Activated T-cell treated with anti-CD3 and anti-CD28 coated beads, Interleukin-2, amount 50 U/mL, for 1 hour (primary cell): ENCODE measurements around the gene ISCU.
"Not testable (repeated sequence)": the region's sequence is repeated elsewhere in the genome, so short reads cannot be mapped to it uniquely, and the experiment has no call there.

Experiments used
- DNase-seq: peaks from one replicate; pipeline ENCODE4 v3.0.0-alpha.2; 2020

Gene ISCU

GRCh38 chr12:108571609-108572165, 9.3 kb downstream of the ISCU start:
- no peak for DNase-seq

DNA sequence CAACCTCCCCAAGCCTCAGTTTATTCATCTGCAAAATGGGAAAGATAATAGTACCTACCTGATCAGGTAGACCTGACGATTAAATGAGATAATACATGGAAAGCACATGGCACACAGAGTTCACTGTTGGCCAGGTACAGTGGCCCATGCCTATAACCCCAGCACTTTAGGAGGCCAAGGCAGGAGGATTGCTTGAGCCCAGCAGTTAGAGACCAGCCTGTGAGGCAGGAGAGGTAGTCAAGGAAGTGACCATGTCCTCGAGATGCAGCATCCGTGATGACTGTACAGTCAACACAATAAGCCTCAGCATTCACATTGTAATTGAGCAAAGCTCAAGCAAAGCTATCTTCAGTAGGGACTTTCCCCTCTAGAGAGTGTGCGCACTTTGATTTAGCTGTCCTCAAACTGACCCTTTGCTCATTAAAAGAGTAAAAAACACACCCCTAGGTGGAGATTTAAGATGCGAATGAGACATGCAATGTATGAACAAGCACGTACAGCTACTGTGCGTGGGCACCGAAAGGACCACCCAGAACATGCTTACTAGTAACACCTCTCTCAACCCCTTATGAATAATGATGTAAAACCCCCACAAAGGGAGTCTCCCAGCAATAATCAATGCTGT, 9.9 kb downstream of the ISCU start:
- DNase-seq = no peak

DNA sequence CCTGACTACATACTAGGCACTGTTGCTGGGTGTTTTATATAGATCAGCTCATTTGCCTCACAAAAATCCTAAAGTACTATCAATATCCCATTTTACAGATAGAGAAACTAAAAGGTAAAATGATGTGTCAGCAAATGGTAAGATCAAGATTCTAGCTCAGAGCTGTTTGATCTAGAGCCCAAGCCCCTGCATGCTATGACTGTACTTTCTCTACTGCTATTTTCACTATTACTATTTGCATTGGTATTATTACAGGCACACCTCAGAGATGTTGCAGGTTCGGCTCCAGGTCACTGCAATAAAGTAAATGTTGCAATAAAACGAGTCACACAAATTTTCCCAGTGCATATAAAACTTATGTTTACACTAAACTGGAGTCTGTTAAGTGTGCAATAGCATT, 10.9 kb downstream of the ISCU start:
- no peak for DNase-seq

- DNase-seq = not testable (repeated sequence)
Observed at GRCh38 chr12:108574276-108574675, 11.9 kb downstream of the ISCU start.

DNA sequence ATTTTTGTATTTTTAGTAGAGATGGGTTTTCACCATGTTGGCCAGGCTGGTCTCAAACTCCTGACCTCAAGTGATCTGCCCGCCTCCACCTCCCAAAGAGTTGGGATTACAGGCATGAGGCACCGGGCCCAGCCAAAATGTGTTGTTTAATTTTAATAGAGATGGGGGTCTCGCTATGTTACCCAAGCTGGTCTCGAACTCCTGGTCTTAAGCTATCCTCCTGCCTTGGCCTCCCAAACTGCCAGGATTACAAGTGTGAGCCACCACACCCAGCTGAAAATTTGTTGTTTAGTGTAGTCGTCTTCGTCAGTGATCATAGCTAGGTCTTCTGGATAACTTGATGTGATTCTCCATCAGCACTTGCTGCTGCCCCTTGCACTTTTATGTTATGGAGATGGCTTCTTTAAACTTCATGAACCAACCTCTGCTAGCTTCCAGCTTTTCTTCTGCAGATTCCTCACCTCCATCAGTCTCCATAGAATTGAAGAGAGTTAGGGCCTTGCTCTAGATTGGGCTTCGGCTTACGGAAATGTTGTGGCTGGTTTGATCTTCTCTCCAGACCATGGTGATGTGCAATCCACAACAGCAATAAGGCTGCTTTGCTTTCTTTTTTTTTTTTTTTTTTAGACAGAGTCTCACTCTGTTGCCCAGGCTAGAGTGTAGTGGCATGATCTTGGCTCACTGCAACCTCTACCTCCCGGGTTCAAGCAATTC, 13.0 kb downstream of the ISCU start:
- no peak for DNase-seq

DNA sequence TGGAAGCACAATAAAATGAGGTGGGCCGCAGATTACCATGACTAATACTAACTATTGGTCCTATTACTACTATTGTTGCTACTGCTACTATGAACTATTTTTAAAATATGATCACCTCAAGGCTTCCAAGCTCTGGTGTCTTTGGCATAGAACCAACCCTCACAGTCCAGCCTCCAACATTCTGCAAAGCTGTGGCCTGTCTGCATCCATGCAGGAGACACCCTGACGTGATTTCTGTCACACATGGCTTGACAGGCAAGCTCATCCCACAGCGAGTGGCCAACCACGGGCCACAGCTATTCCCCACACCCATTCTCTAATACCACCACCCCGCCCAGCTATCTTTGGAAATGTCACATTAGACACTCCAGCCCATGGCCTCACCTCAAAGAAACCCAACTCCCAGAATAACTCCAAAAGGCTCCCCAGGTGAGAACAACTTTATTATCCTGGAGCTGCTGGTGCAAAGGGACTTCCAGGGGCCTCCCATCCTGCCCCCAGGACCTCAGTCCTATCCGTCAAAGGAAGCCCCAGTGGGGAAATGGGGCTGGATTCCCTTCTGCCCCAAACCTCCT, 14.4 kb downstream of the ISCU start:
- no peak for DNase-seq

- no peak for DNase-seq
Observed at GRCh38 chr12:108577458-108577857, 15.1 kb downstream of the ISCU start.

DNA sequence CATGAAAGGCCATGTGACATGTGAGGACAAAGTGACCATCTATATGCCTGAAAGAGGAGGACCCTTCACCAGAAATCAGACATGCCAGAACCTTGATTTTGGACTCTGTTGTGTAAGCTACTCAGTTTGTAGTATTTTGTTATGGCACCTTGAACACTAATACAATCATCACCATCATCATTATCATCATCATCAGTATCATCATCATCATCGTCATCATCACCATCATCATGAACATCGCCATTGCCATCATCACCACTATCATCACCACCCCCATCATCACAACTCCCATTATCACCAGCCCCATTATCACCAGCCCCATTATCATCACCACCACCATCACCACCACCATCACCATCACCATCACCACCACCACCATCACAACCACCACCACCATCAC, 15.9 kb downstream of the ISCU start:
- DNase-seq = no peak

GRCh38 chr12:108578813-108579212, 16.4 kb downstream of the ISCU start:
- DNase-seq = no peak

DNA sequence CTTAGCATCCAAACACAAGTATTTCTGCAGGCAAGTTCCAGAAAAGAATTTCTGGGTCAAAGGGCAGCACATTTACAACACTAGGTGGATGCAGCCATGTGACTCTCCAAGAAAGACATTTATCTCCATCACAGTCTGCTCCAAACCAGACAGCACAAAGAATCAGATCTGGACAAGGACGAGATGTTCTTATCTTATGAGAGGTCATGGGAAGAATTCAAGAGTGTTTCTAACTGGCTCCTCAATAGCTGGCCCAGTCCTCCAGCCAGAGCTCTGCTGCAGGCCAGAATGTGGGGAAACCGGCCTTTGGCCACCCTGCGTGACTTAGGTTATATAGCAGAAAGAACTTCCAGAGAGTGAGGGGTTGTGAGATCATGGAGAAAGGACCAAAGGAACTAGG, 18.1 kb downstream of the ISCU start:
- no peak for DNase-seq

DNA sequence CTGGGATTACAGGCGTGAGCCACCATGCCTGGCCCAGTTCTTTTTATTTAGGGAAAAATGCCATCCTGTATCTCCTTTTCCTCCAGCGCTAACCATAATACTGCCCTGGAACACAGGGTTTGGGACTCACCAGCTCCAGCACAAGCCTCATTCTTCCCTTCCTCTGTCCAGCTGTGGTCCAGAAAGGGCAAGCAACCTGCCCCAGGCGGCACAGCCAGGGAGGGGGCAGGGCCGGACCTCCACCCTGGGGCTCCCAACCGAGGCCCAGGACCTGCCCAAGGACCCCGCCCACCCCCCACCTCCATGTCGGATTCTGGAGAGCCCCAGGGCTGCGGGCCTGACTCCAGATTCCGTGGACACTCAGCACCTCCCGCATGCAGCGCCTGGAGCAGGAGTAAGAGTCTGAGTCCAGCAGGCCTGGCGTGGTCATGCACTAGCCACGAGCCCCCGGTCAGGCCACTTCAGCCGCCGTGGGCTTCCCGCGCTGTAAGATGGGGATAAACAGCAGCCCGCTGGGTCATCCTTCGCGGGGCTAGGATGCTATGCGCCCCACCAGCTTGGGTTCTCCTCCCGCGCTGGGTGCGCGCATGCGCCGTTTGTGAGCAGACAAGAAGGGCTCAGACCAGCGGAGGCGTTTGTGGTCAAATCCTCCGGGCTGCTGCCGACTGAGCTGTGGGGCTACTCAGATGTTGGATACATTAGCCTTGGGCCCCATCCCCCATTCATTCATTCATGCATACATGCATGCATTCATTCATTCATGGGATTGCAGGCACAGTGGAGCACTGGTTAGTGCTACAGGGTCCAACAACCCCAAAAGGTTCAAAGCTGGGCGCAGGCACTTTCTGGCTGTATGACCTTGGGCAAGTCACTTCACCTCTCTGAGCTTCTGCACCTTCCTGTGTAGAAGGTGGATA, 19.2 kb downstream of the ISCU start:
- DNase-seq = no peak

- DNase-seq = no peak
Observed at GRCh38 chr12:108582509-108582908, 20.1 kb downstream of the ISCU start.

DNA sequence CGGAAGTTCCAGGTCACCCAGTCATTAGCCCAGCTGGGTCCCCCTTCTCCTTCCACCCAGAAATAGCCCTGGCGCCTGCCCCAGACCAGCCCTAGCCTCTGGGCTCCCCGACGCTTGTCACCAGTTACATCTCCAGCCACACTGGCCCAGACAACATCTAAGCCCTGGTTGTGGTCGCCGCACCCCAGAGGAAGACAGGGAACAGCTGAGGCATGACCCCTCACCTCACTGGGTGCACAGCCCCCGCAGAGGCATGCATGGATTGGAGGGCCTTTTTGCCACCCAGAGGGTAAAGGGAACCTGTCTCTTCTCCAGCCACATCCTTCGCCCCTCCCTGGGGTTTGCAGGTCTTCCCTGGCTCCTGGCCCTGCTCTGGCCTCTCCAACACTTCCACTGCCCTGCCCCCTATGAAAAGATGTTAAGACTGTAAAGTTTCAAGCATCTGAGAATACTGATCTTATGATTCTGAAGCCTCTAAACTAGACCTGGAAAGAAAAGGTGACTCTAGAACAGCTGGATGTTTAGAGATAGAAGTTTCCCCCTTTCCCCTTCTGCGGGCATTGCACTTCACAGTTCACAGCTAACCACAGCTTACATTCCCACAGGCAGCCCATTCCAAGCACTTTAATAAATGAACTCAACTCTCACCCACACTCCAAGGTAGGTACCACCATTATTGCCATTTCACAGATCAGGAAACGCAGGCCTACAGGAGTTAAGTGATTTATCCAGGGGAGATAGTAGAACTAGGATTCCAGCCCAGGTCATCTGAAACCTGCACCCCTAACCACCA, 20.8 kb downstream of the ISCU start:
- no peak for DNase-seq

- DNase-seq = no peak
Observed at GRCh38 chr12:108583991-108584390, 21.6 kb downstream of the ISCU start.

GRCh38 chr12:108584456-108585065, 22.2 kb downstream of the ISCU start:
- no peak for DNase-seq

DNA sequence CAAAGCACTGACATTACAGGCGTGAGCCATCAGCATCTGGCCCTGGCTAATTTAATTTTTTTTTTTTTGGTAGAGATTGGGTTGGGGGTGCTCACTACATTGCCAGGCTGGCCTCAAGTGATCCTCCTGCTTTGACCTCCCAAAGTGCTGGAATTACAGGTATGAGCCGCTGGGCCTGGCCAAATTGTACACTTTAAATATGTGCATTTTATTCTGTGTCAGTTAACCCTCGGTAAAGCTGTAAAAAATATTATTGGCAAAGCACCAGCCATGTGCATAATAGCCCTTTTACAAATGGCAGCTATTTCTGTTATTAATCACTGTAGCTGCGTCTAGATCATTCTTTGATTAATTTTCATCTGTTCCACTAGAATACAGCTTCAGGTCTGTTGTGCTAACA, 23.5 kb downstream of the ISCU start:
- DNase-seq = no peak

DNA sequence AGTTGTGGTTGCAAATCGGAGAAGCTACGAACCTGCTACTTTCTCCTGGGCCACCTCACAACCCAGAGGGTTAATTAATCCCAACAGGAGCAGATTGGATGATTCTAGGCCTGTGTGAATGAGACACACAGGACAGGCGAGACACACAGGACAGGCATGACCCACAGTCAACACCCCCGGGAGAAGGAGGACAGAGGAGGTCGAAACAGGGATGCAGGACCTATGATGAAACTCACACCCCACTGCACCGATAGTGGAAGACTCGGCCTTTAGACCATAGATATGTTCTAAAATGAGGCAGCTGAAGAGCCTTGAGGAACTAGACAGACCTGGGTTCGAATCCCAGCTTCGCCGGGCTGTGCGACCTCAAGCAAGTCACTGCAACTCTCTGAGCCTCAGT, 23.9 kb downstream of the ISCU start:
- DNase-seq = no peak

- DNase-seq = no peak
Observed at GRCh38 chr12:108587826-108588225, 25.4 kb downstream of the ISCU start.

DNA sequence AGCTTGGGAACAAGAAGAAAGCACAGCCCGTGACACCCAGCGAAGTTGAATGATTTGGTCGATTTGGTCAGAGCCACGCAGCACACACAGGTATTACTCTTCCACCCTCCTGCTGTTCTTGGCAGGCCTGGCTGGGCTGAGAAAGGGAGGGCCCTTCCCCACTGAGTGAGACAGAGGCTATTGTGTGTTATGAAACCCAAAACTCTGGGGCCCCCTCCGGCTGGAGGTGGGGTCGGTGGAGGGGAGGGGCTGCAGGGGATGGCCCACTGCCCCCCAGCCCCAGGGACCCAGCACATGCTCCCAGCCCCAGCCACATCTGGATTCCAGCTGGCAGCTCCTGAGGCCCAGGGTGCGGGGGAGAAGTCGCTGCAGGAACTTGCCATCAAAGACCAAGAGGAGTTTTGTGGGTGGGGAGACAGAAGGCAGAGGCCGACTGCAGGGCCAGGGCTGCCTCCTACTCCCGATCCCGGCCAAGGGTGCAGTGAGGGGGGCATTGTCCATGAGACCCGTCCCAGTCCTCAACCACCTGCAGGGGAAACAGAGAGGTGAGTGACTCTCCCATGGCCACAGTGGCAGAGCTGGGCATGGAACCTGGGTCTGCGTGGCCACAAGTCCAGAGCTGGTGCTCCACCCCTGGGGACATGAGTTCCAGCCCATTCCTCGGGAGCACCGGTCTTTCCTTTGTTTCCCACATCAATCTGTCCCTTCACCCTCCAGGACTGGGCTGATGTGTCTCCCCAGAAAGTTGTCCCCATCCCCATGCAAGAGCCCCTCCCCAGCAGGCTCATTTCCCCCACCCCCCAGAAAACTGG, 26.8 kb downstream of the ISCU start:
- DNase-seq = no peak

DNA sequence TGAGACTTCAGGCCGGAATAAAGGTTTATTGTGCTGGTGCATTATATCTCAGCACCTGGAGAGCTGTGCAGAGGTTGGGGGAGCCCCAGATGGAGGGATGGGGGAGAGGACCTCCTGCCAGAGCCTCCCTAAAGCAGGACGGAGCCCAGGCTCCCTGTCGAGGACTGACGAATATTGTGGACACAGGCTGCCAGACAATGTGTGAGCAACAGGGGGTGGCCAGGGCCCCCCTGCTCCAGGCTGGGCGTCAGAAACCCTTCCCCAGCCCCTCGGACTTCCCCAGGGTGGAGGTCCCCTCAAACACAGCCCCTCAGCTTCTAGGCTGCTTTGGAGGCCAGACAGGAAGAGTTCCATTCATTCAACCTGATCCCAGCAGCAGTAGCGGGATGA, 27.4 kb downstream of the ISCU start:
- DNase-seq = no peak

DNA sequence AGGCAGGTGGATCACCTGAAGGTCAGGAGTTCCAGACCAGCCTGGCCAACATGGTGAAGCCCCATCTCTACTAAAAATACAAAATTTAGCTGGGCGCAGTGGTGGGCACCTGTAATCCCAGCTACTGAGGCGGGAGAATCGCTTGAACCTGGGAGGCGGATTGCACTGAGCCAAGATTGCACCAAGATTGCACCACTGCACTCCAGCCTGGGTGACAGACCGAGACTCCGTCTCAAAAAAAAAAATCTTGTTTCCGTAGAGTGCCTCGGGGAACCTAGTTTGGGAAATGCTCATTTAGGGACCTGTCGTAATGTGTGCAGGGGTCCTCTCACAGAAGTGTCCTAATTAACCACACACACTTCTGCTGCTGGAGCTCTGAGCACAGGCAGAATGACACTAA, 28.1 kb downstream of the ISCU start:
- DNase-seq = not testable (repeated sequence)
